Naive thymus-derived CD4-positive, alpha-beta T cell (primary cell): Measurements from ENCODE around the gene TGFBR3. TPM values are rescaled to one million over a fixed set of nuclear protein-coding genes. Genes with fewer than 3 reads are reported as not detected.

Source experiments
- ATAC-seq: fragments of 150-1000 bp; cut with Tn5 transposase; 2 replicates; pipeline ENCODE4 v1.10.0; 2021; ENCODE audit warnings: mild to moderate bottlenecking, moderate library complexity
- CTCF ChIA-PET: fragments of 350-600 bp; sonication (Branson Sonifier 250); formaldehyde crosslinking; loops from one replicate; lab custom pipeline; 2021; ENCODE audit warnings: antibody characterized with exemption; lab: Charles Lee
- POLR2A ChIA-PET: fragments of 350-600 bp; sonication (Branson Sonifier 250); formaldehyde crosslinking; loops from one replicate; lab custom pipeline; 2021; ENCODE audit warnings: antibody characterized with exemption, inconsistent platforms; lab: Charles Lee
- DNase-seq, 9 donors: peaks; one replicate each; pipeline versions ENCODE4 v3.0.0 to v3.0.0-alpha.2; 2020 to 2022; ENCODE audit warnings: mixed read lengths in 1 of 9
- H3K27ac ChIP-seq: one replicate; pipeline ENCODE4 v1.7.0; 2013; ENCODE audit warnings: mild to moderate bottlenecking, low read depth, low read length, moderate library complexity
- H3K27me3 ChIP-seq, 2 donors: one replicate each; pipeline ENCODE4 v1.7.0; 2013; ENCODE audit warnings: low read length in 2 of 2, mild to moderate bottlenecking in 2 of 2, moderate library complexity in 2 of 2; ENCODE audit not compliant: control insufficient read depth in 2 of 2, insufficient read depth in 2 of 2
- H3K36me3 ChIP-seq, 3 experiments: 1 replicate in 2 of 3; 2 replicates in 1 of 3; pipeline ENCODE4 v1.7.0; 2013; ENCODE audit warnings: low read length in 3 of 3, mild to moderate bottlenecking in 3 of 3, moderate library complexity in 1 of 3; ENCODE audit not compliant: insufficient read depth in 3 of 3, control insufficient read depth in 2 of 3
- H3K4me1 ChIP-seq, 2 donors: one replicate each; pipeline ENCODE4 v1.7.0; 2013; ENCODE audit warnings: low read length in 2 of 2, mild to moderate bottlenecking in 2 of 2, moderate library complexity in 1 of 2; ENCODE audit not compliant: control insufficient read depth in 2 of 2, insufficient read depth in 2 of 2
- H3K4me3 ChIP-seq: 2 replicates; pipeline ENCODE4 v1.7.0; 2013; ENCODE audit warnings: mild to moderate bottlenecking, low read length
- H3K9me3 ChIP-seq, 3 experiments: 1 replicate in 2 of 3; 2 replicates in 1 of 3; pipeline ENCODE4 v1.7.0; 2013; ENCODE audit warnings: low read length in 3 of 3; ENCODE audit not compliant: control insufficient read depth in 2 of 3
- H3K27ac Mint-ChIP-seq, 9 donors: one replicate each; pipeline ENCODE4 v1.8.0; 2020 to 2022; ENCODE audit warnings: mixed read lengths in 9 of 9, mild to moderate bottlenecking in 8 of 9, moderate library complexity in 5 of 9, inconsistent platforms in 2 of 9
- H3K27me3 Mint-ChIP-seq, 5 donors: one replicate each; pipeline ENCODE4 v1.8.0; 2021 to 2022; ENCODE audit warnings: mixed read lengths in 5 of 5, mild to moderate bottlenecking in 1 of 5
- H3K36me3 Mint-ChIP-seq, 5 donors: one replicate each; pipeline ENCODE4 v1.8.0; 2020 to 2022; ENCODE audit warnings: mixed read lengths in 5 of 5, mild to moderate bottlenecking in 3 of 5, inconsistent platforms in 1 of 5
- H3K4me1 Mint-ChIP-seq, 7 donors: one replicate each; pipeline ENCODE4 v1.8.0; 2020 to 2022; ENCODE audit warnings: mixed read lengths in 7 of 7, mild to moderate bottlenecking in 3 of 7, inconsistent platforms in 1 of 7
- H3K4me3 Mint-ChIP-seq, 10 donors: one replicate each; pipeline ENCODE4 v1.8.0; 2020 to 2022; ENCODE audit warnings: mild to moderate bottlenecking in 10 of 10, mixed read lengths in 10 of 10, moderate library complexity in 6 of 10, inconsistent platforms in 2 of 10
- H3K9me3 Mint-ChIP-seq, 11 donors: one replicate each; pipeline ENCODE4 v1.8.0; 2020 to 2022; ENCODE audit warnings: mixed read lengths in 11 of 11, mild to moderate bottlenecking in 4 of 11, inconsistent platforms in 1 of 11, moderate library complexity in 1 of 11
- intact Hi-C, 2 donors: fragments of 100-400 bp; cut with micrococcal nuclease; formaldehyde crosslinking; loops; one replicate each; pipeline ENCODE4 v1.15.1; 2023
- polyA plus RNA-seq, 2 donors: library from polyadenylated mRNA; unstranded; fragments of 300-500 nt; fragmentation: Illumina TruSeq; gene quantifications; one replicate each; pipeline ENCODE4 v1.2.3, GENCODE V29; 2021
- total RNA-seq, 6 experiments: library from RNA in 5 of 6; stranded (reverse) in 5 of 6; gene quantifications; 1 replicate in 5 of 6; 2 replicates in 1 of 6; pipeline ENCODE4 v1.2.3 and lab custom pipeline; 2021 to 2026

The TGFBR3 gene
- total and polyA plus RNA-seq, 7 experiments from 2014 or later = 9.4 to 36.3 (median 11.4) TPM

DNA sequence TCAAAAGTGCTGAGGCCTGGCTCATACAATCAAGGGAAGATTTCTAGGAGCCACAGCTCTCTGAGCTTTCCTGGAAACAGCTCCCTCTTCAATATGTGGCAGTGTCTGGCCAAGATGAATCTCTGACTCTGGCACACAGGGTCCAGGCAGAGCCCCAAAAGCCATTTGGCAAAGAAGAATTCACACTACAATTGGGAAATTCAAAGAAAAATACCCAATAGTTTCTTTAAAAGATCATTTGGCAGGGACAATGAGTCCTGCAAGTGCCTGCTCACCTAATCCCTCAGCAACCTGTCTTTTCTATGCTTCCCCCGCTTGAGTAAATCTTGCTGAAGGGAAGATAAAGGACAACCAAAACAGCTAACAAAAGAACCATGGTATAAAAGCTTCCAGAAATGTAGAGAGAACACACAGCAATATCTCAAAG lies 124.6 kb downstream of the TGFBR3 start:
- H3K36me3 ChIP-seq = no peaks in the 10 kb centered on the region
- intact Hi-C loops = no loop called here
- H3K4me3 ChIP-seq = no peak overlapping the region
- Mint-ChIP-seq H3K4me3 (no peak overlapping the region), H3K4me1 (peaks cover 0 to 13% (median 0%) of the 10 kb centered on the region in 7 donors), H3K27me3 (peaks cover 0 to 11% (median 0%) of the 10 kb centered on the region in 5 donors), H3K36me3 (peaks cover 0 to 21% (median 17%) of the 10 kb centered on the region in 5 donors), H3K9me3 (peaks cover 0 to 4% (median 0%) of the 10 kb centered on the region in 11 donors), H3K27ac (peak overlapping the region in 1 of 9 donors; percentile 48)
- H3K9me3 ChIP-seq = no peaks in the 10 kb centered on the region
- no peaks in the 10 kb centered on the region for H3K4me1 ChIP-seq
- CTCF ChIA-PET = interaction anchor here (0.7 to 1.4 kb wide), 2 partner anchors 24 to 206 kb away, joined by 3 read pairs; no protein-coding TSS in a partner anchor
- no peak for ATAC-seq
- DNase-seq = no peak
- POLR2A ChIA-PET = interaction anchor here (0.6 to 0.7 kb wide), 2 partner anchors 248 to 529 kb away, joined by 3 to 4 read pairs; no protein-coding TSS in a partner anchor
- H3K27me3 ChIP-seq = no peaks in the 10 kb centered on the region
- no peak overlapping the region for H3K27ac ChIP-seq

DNA sequence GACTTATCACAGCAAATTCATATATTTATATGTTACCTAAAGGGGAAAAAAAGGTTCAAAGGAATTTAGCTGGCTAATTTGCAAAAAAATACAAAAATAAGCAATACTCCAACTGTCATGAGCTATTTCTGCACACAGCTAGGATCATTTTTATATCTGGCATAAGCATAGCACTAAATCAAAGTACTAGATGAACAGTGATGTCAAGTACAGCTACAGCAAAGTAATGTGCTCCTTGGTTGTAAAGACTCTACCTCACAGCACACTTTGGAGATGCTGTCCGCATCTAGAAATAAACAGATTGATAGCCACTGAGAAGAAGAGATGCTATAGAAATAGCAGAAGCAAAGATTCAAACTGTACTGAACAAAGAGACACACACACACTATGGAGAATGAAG lies 125.4 kb downstream of the TGFBR3 start:
- Mint-ChIP-seq H3K9me3 (peaks cover 0 to 4% (median 0%) of the 10 kb centered on the region in 11 donors), H3K36me3 (peaks cover 0 to 23% (median 17%) of the 10 kb centered on the region in 5 donors), H3K27me3 (peaks cover 0 to 11% (median 0%) of the 10 kb centered on the region in 5 donors), H3K4me3 (no peak overlapping the region), H3K4me1 (peaks cover 0 to 13% (median 0%) of the 10 kb centered on the region in 7 donors), H3K27ac (peak overlapping the region in 1 of 9 donors; percentile 32)
- ChIA-PET POLR2A (no interaction called here), CTCF (interaction anchor here (1.4 kb wide), 1 partner anchor 23 kb away, joined by 3 read pairs; no protein-coding TSS in a partner anchor)
- Histone ChIP-seq H3K4me1 (no peaks in the 10 kb centered on the region), H3K27me3 (no peaks in the 10 kb centered on the region), H3K36me3 (no peaks in the 10 kb centered on the region), H3K27ac (no peak overlapping the region), H3K4me3 (no peak overlapping the region), H3K9me3 (no peaks in the 10 kb centered on the region)
- DNase-seq = no peak
- intact Hi-C loops = no loop called here
- ATAC-seq = no peak

DNA sequence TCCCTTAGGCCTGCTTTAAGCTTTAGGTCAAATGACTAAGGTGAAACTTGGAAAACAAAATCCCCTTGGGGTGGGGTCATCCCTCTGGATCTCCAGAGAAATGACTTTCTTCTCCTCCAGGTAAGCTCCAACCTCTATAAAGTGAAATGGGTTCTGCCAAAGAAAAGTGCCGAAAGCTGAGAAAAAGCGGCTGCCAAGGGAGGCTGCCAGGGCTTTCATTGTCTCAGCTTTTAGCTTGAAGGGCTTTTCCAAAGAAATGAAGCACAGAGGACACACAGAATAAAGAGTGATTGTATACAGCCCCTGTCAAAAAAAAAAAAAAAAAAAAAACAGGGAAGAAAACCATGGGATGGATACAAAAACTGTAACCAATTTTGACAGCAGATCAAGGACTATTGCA lies 126.9 kb downstream of the TGFBR3 start:
- no peak for DNase-seq
- Mint-ChIP-seq H3K36me3 (peaks cover 0 to 19% (median 13%) of the 10 kb centered on the region in 5 donors), H3K27me3 (peaks cover 0 to 11% (median 0%) of the 10 kb centered on the region in 5 donors), H3K9me3 (peaks cover 0 to 4% (median 0%) of the 10 kb centered on the region in 11 donors), H3K4me1 (peaks cover 0 to 19% (median 0%) of the 10 kb centered on the region in 7 donors), H3K4me3 (no peak overlapping the region), H3K27ac (peak overlapping the region in 1 of 9 donors; percentile 33)
- no peak for ATAC-seq
- H3K27me3 ChIP-seq = no peaks in the 10 kb centered on the region
- POLR2A ChIA-PET = no interaction called here
- H3K4me3 ChIP-seq = no peak overlapping the region
- no peak overlapping the region for H3K27ac ChIP-seq
- peaks cover 0 to 6% of the 10 kb centered on the region in 2 donors for H3K4me1 ChIP-seq
- H3K36me3 ChIP-seq = no peaks in the 10 kb centered on the region
- H3K9me3 ChIP-seq = no peaks in the 10 kb centered on the region
- CTCF ChIA-PET = no interaction called here
- intact Hi-C loops = no loop called here

DNA sequence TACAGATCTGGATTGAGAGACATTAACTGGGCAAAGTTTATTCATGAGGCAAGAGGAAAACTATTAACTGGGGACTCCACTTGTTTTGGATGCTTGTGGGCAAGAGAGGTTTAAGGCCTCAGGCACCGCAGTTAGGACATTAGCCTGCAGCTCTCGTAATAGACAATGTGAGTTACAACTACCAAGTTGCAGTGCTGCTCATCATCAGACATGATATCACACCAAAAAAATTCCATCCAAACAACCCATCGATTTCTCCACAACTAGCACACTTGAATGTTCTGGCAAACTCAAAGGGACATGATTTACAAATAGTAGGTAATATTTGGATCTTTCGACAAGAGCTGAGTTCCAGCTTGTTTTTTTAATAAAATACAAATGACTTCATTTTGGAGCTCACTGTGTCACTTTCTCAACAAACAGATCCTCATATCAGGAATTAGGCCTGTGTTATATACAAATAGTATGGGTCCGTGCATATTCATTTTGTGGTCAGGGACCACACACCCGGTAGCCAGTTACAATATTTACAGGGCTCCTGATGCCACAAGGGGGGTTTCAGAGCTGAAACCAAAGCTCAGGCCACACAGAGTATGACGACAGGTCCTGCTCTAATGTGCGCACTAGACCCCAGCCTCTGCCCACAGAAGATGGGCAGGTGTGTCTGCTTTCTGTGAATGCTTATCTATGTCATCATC lies 128.0 kb downstream of the TGFBR3 start:
- H3K4me1 ChIP-seq = peaks cover 0 to 14% of the 10 kb centered on the region in 2 donors
- intact Hi-C loops = loop anchor here in 1 of 2 donors (2.0 kb wide), 1 partner anchor 67 kb away; no protein-coding TSS in a partner anchor
- ChIA-PET CTCF (interaction anchor here (0.5 kb wide), 1 partner anchor 252 kb away, joined by 3 read pairs; no protein-coding TSS in a partner anchor), POLR2A (interaction anchor here (1.0 kb wide), 1 partner anchor 9 kb away, joined by 3 read pairs; no protein-coding TSS in a partner anchor)
- H3K27ac Mint-ChIP-seq = no peak overlapping the region
- H3K4me3 ChIP-seq = no peak overlapping the region
- peaks cover 0 to 21% (median 17%) of the 10 kb centered on the region in 5 donors for H3K36me3 Mint-ChIP-seq
- no peaks in the 10 kb centered on the region for H3K27me3 ChIP-seq
- no peak overlapping the region for H3K4me3 Mint-ChIP-seq
- H3K36me3 ChIP-seq = no peaks in the 10 kb centered on the region
- DNase-seq (no peak), ATAC-seq (no peak)
- peaks cover 0 to 24% (median 0%) of the 10 kb centered on the region in 7 donors for H3K4me1 Mint-ChIP-seq
- peaks cover 0 to 11% (median 0%) of the 10 kb centered on the region in 5 donors for H3K27me3 Mint-ChIP-seq
- H3K9me3 Mint-ChIP-seq = peaks cover 0 to 4% (median 0%) of the 10 kb centered on the region in 11 donors
- H3K9me3 ChIP-seq = no peaks in the 10 kb centered on the region
- H3K27ac ChIP-seq = no peak overlapping the region

DNA sequence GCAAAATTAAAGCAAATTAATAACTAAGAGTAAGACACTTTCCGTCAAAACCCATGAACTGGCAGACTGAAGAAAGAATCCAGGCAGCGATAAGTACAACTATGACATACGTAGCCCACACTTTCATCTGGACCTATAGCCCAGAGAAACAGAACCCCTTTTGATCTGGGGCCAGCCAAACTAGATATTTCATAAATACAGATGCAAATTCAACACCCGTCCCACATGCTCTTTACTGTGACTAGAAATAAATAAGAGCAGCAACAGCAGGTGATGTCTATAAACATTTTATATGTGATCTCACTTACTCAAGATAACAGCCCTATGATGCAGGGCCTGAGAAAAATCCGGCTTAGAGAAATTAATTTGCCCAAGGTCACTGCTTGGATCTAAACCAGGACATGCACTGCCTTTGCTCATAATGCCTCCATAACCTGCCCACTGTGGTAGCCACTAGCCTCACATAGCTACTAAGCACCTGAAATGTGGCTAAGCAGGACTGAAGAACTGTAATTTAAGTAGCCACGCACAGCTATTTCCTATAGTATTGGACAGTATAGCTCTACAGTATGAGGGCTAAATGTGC lies 130.2 kb downstream of the TGFBR3 start:
- ChIA-PET CTCF (no interaction called here), POLR2A (no interaction called here)
- H3K27me3 Mint-ChIP-seq = peaks cover 0 to 5% (median 0%) of the 10 kb centered on the region in 5 donors
- ATAC-seq = no peak
- Histone ChIP-seq H3K27ac (no peak overlapping the region), H3K36me3 (no peaks in the 10 kb centered on the region), H3K9me3 (no peaks in the 10 kb centered on the region), H3K4me1 (peaks cover 0 to 22% of the 10 kb centered on the region in 2 donors), H3K4me3 (no peak overlapping the region), H3K27me3 (no peaks in the 10 kb centered on the region)
- H3K36me3 Mint-ChIP-seq = peaks cover 0 to 18% (median 13%) of the 10 kb centered on the region in 5 donors
- H3K4me3 Mint-ChIP-seq = no peak overlapping the region
- no peak overlapping the region for H3K27ac Mint-ChIP-seq
- intact Hi-C loops = loop anchor here in 1 of 2 donors (2.0 kb wide), 1 partner anchor 65 kb away; no protein-coding TSS in a partner anchor
- peaks cover 0 to 30% (median 0%) of the 10 kb centered on the region in 7 donors for H3K4me1 Mint-ChIP-seq
- H3K9me3 Mint-ChIP-seq = no peaks in the 10 kb centered on the region
- DNase-seq = no peak

DNA sequence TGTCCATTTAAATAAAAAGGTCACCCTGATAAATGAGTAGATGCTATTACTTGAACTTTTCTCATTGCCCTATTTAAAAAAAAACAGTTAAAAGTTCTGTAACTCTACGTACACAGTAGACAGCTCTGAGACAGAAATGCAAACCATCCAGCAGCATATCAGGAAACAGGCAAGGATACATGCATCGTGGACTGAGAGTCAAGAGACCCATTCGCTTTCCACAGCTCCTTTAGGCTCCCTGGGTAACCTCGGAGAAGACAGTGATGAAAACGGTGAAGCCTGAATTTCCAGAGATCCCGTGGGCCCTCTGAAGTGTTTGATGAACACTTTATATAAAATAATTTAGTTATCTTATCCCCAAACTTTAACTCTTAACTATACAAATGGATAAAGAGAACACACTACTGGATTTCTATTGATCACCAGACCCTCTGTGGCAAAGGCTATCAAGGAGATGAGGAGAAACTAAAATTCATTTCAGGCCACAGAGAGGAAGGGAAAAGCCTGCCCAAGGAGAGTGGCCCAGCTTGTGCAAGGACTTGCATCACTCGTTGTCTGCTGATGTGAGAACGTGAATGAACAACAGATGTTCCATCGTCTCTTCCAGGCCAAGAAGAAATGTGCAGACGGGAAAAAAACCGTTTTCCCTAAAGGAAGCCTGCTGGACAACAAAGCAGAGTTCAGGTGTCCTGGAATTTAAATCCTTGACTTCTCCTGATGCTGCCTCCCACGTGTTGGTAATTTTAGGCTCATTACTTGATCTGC lies 131.0 kb downstream of the TGFBR3 start:
- CTCF ChIA-PET = no interaction called here
- Mint-ChIP-seq H3K36me3 (peaks cover 0 to 19% (median 13%) of the 10 kb centered on the region in 5 donors), H3K9me3 (no peaks in the 10 kb centered on the region), H3K4me1 (peaks cover 0 to 27% (median 0%) of the 10 kb centered on the region in 7 donors), H3K27ac (no peak overlapping the region), H3K27me3 (peaks cover 0 to 2% (median 0%) of the 10 kb centered on the region in 5 donors), H3K4me3 (no peak overlapping the region)
- Histone ChIP-seq H3K27ac (no peak overlapping the region), H3K27me3 (no peaks in the 10 kb centered on the region), H3K9me3 (no peaks in the 10 kb centered on the region), H3K4me1 (peaks cover 0 to 22% of the 10 kb centered on the region in 2 donors), H3K4me3 (no peak overlapping the region), H3K36me3 (no peaks in the 10 kb centered on the region)
- intact Hi-C loops = loop anchor here in 1 of 2 donors (1.0 kb wide), 1 partner anchor 49 kb away; no protein-coding TSS in a partner anchor
- POLR2A ChIA-PET = no interaction called here
- ATAC-seq (no peak), DNase-seq (no peak)
